GM23338 (cell line): ENCODE results near the gene ELFN2.

Experiments used
- CREB1 ChIP-seq: fragments of 250-450 bp; sonication (Bioruptor Pico); IDR thresholded peaks from 2 replicates; pipeline ENCODE4 v1.5.0; 2020; ENCODE audit warnings: low read depth, mild to moderate bottlenecking, moderate library complexity
- EZH2 ChIP-seq: fragments of 200-600 bp; sonication (generic); IDR thresholded peaks from one replicate; pipeline ENCODE4 v1.8.0; 2017; ENCODE audit warnings: antibody characterized with exemption, mild to moderate bottlenecking, low read depth; ENCODE audit not compliant: unreplicated experiment
- EZH2phosphoT487 ChIP-seq: fragments of 200-600 bp; sonication (generic); IDR thresholded peaks from one replicate; pipeline ENCODE4 v1.8.1; 2018; ENCODE audit warnings: antibody characterized with exemption; ENCODE audit not compliant: unreplicated experiment
- JUNB ChIP-seq: IDR thresholded peaks from one replicate; pipeline ENCODE4 v1.6.1; 2016; ENCODE audit warnings: antibody characterized with exemption; ENCODE audit not compliant: unreplicated experiment
- NANOG ChIP-seq: IDR thresholded peaks from 2 replicates; pipeline ENCODE4 v1.6.1; 2016; ENCODE audit warnings: antibody characterized with exemption, borderline replicate concordance
- POLR2AphosphoS5 ChIP-seq: IDR thresholded peaks from 2 replicates; pipeline ENCODE4 v1.6.1; 2016; ENCODE audit warnings: antibody characterized with exemption, low read depth
- STAT1 ChIP-seq: IDR thresholded peaks from one replicate; pipeline ENCODE4 v1.6.1; 2016; ENCODE audit warnings: antibody characterized with exemption; ENCODE audit not compliant: unreplicated experiment
- ZNF114 ChIP-seq: fragments of 250-450 bp; sonication (Bioruptor Pico); IDR thresholded peaks from 2 replicates; pipeline ENCODE4 v1.5.0; 2020; ENCODE audit warnings: mild to moderate bottlenecking, moderate library complexity
- ZNF331 ChIP-seq: fragments of 250-450 bp; sonication (Bioruptor Pico); IDR thresholded peaks from 2 replicates; pipeline ENCODE4 v1.5.0; 2020; ENCODE audit warnings: low read depth, mild to moderate bottlenecking, moderate library complexity
- TF ChIP-seq, protein P1 (sequence below), 2 experiments: fragments of 200-600 bp in 1 of 2; sonication (generic) in 1 of 2; conservative IDR thresholded peaks; 2 replicates each; pipeline versions ENCODE4 v1.5.1 to v1.6.1; 2016 to 2017; ENCODE audit warnings: antibody characterized with exemption in 2 of 2, low read depth in 2 of 2, mild to moderate bottlenecking in 2 of 2, moderate library complexity in 1 of 2
- TF ChIP-seq, protein P2 (sequence below): IDR thresholded peaks from one replicate; pipeline ENCODE4 v1.6.1; 2018; ENCODE audit warnings: antibody characterized with exemption; ENCODE audit not compliant: unreplicated experiment
- TF ChIP-seq, protein P3 (sequence below): IDR thresholded peaks from 2 replicates; pipeline ENCODE4 v1.6.1; 2016; ENCODE audit warnings: antibody characterized with exemption
- TF ChIP-seq, protein P4 (sequence below): fragments of 250-450 bp; sonication (Bioruptor Pico); IDR thresholded peaks from 2 replicates; pipeline ENCODE4 v1.5.0; 2020; ENCODE audit warnings: mild to moderate bottlenecking, moderate library complexity

DNA sequence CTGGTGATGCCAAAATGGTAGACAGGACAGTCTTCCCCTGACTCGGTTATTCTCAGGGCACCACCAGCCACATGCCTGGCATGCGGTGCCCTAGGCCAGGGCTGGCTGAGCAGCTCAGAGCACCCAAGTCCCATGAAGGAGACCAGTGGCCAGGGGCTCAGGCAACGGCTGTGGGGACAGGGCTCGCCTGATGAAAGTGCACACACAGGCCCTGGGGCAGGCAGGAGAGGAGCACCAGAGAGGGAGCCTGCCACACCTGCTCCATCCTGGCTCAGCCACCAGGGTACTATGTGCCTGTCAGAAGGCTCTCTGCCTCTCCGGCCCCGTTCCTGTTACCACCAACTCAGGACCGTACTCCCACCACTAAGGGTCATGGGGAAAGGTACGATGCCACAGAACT, 12.1 kb downstream of the ELFN2 start:
- TF ChIP-seq, protein P1, sequence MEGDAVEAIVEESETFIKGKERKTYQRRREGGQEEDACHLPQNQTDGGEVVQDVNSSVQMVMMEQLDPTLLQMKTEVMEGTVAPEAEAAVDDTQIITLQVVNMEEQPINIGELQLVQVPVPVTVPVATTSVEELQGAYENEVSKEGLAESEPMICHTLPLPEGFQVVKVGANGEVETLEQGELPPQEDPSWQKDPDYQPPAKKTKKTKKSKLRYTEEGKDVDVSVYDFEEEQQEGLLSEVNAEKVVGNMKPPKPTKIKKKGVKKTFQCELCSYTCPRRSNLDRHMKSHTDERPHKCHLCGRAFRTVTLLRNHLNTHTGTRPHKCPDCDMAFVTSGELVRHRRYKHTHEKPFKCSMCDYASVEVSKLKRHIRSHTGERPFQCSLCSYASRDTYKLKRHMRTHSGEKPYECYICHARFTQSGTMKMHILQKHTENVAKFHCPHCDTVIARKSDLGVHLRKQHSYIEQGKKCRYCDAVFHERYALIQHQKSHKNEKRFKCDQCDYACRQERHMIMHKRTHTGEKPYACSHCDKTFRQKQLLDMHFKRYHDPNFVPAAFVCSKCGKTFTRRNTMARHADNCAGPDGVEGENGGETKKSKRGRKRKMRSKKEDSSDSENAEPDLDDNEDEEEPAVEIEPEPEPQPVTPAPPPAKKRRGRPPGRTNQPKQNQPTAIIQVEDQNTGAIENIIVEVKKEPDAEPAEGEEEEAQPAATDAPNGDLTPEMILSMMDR (conservative IDR thresholded peaks at IDR 0.05; ENCODE audit: low read depth in 2 of 2): no peak
- TF ChIP-seq, protein P2, sequence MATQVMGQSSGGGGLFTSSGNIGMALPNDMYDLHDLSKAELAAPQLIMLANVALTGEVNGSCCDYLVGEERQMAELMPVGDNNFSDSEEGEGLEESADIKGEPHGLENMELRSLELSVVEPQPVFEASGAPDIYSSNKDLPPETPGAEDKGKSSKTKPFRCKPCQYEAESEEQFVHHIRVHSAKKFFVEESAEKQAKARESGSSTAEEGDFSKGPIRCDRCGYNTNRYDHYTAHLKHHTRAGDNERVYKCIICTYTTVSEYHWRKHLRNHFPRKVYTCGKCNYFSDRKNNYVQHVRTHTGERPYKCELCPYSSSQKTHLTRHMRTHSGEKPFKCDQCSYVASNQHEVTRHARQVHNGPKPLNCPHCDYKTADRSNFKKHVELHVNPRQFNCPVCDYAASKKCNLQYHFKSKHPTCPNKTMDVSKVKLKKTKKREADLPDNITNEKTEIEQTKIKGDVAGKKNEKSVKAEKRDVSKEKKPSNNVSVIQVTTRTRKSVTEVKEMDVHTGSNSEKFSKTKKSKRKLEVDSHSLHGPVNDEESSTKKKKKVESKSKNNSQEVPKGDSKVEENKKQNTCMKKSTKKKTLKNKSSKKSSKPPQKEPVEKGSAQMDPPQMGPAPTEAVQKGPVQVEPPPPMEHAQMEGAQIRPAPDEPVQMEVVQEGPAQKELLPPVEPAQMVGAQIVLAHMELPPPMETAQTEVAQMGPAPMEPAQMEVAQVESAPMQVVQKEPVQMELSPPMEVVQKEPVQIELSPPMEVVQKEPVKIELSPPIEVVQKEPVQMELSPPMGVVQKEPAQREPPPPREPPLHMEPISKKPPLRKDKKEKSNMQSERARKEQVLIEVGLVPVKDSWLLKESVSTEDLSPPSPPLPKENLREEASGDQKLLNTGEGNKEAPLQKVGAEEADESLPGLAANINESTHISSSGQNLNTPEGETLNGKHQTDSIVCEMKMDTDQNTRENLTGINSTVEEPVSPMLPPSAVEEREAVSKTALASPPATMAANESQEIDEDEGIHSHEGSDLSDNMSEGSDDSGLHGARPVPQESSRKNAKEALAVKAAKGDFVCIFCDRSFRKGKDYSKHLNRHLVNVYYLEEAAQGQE: no peak
- TF ChIP-seq POLR2AphosphoS5 (no peak), STAT1 (no peak), EZH2 (no peak), CREB1 (CRISPR knock-in tag) (no peak), ZNF331 (no peak), EZH2phosphoT487 (no peak), JUNB (no peak), ZNF114 (CRISPR knock-in tag) (no peak), NANOG (no peak)
- TF ChIP-seq, protein P3, sequence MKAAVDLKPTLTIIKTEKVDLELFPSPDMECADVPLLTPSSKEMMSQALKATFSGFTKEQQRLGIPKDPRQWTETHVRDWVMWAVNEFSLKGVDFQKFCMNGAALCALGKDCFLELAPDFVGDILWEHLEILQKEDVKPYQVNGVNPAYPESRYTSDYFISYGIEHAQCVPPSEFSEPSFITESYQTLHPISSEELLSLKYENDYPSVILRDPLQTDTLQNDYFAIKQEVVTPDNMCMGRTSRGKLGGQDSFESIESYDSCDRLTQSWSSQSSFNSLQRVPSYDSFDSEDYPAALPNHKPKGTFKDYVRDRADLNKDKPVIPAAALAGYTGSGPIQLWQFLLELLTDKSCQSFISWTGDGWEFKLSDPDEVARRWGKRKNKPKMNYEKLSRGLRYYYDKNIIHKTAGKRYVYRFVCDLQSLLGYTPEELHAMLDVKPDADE: no peak
- TF ChIP-seq, protein P4, sequence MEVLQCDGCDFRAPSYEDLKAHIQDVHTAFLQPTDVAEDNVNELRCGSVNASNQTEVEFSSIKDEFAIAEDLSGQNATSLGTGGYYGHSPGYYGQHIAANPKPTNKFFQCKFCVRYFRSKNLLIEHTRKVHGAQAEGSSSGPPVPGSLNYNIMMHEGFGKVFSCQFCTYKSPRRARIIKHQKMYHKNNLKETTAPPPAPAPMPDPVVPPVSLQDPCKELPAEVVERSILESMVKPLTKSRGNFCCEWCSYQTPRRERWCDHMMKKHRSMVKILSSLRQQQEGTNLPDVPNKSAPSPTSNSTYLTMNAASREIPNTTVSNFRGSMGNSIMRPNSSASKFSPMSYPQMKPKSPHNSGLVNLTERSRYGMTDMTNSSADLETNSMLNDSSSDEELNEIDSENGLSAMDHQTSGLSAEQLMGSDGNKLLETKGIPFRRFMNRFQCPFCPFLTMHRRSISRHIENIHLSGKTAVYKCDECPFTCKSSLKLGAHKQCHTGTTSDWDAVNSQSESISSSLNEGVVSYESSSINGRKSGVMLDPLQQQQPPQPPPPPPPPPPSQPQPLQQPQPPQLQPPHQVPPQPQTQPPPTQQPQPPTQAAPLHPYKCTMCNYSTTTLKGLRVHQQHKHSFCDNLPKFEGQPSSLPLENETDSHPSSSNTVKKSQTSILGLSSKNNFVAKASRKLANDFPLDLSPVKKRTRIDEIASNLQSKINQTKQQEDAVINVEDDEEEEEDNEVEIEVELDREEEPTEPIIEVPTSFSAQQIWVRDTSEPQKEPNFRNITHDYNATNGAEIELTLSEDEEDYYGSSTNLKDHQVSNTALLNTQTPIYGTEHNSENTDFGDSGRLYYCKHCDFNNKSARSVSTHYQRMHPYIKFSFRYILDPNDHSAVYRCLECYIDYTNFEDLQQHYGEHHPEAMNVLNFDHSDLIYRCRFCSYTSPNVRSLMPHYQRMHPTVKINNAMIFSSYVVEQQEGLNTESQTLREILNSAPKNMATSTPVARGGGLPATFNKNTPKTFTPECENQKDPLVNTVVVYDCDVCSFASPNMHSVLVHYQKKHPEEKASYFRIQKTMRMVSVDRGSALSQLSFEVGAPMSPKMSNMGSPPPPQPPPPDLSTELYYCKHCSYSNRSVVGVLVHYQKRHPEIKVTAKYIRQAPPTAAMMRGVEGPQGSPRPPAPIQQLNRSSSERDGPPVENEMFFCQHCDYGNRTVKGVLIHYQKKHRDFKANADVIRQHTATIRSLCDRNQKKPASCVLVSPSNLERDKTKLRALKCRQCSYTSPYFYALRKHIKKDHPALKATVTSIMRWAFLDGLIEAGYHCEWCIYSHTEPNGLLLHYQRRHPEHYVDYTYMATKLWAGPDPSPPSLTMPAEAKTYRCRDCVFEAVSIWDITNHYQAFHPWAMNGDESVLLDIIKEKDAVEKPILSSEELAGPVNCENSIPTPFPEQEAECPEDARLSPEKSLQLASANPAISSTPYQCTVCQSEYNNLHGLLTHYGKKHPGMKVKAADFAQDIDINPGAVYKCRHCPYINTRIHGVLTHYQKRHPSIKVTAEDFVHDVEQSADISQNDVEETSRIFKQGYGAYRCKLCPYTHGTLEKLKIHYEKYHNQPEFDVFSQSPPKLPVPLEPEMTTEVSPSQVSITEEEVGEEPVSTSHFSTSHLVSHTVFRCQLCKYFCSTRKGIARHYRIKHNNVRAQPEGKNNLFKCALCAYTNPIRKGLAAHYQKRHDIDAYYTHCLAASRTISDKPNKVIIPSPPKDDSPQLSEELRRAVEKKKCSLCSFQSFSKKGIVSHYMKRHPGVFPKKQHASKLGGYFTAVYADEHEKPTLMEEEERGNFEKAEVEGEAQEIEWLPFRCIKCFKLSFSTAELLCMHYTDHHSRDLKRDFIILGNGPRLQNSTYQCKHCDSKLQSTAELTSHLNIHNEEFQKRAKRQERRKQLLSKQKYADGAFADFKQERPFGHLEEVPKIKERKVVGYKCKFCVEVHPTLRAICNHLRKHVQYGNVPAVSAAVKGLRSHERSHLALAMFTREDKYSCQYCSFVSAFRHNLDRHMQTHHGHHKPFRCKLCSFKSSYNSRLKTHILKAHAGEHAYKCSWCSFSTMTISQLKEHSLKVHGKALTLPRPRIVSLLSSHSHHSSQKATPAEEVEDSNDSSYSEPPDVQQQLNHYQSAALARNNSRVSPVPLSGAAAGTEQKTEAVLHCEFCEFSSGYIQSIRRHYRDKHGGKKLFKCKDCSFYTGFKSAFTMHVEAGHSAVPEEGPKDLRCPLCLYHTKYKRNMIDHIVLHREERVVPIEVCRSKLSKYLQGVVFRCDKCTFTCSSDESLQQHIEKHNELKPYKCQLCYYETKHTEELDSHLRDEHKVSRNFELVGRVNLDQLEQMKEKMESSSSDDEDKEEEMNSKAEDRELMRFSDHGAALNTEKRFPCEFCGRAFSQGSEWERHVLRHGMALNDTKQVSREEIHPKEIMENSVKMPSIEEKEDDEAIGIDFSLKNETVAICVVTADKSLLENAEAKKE (CRISPR knock-in tag): no peak
